CD4-positive, CD25-positive, alpha-beta regulatory T cell (primary cell): ENCODE results near the gene TSPAN18. TPM values are rescaled to one million over a fixed set of nuclear protein-coding genes. Genes with fewer than 3 reads are reported as not detected.

ENCODE experiments used
- ATAC-seq, 2 donors: fragments of 150-1000 bp; cut with Tn5 transposase; one replicate each; pipeline ENCODE4 v1.10.0; 2021; ENCODE audit warnings: low read depth in 2 of 2, moderate number of reproducible peaks in 2 of 2, moderate library complexity in 1 of 2
- DNase-seq, 3 donors: peaks; one replicate each; pipeline versions ENCODE4 v3.0.0 to v3.0.0-alpha.2; 2012 to 2022; ENCODE audit warnings: mixed read lengths in 1 of 3
- H3K27ac ChIP-seq: one replicate; pipeline ENCODE4 v1.7.0; 2013; ENCODE audit warnings: mild to moderate bottlenecking, low read length; ENCODE audit not compliant: insufficient read depth, poor library complexity, severe bottlenecking
- H3K27me3 ChIP-seq: one replicate; pipeline ENCODE4 v1.7.0; 2013; ENCODE audit warnings: low read length; ENCODE audit not compliant: control insufficient read depth, insufficient read depth
- H3K36me3 ChIP-seq: one replicate; pipeline ENCODE4 v1.7.0; 2013; ENCODE audit warnings: mild to moderate bottlenecking, low read length, moderate library complexity; ENCODE audit not compliant: control insufficient read depth, insufficient read depth
- H3K4me1 ChIP-seq: 2 replicates; pipeline ENCODE4 v1.7.0; 2013; ENCODE audit warnings: mild to moderate bottlenecking, low read length; ENCODE audit not compliant: insufficient read depth, control insufficient read depth, poor library complexity, severe bottlenecking
- H3K4me3 ChIP-seq: one replicate; pipeline ENCODE4 v1.7.0; 2013; ENCODE audit warnings: low read depth, mild to moderate bottlenecking, low read length, moderate library complexity
- H3K9me3 ChIP-seq, 2 experiments: 1 replicate in 1 of 2; 2 replicates in 1 of 2; pipeline ENCODE4 v1.7.0; 2013; ENCODE audit warnings: low read length in 2 of 2, mild to moderate bottlenecking in 1 of 2, moderate library complexity in 1 of 2; ENCODE audit not compliant: control insufficient read depth in 2 of 2
- H3K27ac Mint-ChIP-seq, 3 donors: one replicate each; pipeline ENCODE4 v1.8.0; 2020 to 2022; ENCODE audit warnings: mild to moderate bottlenecking in 3 of 3, mixed read lengths in 3 of 3, moderate library complexity in 2 of 3
- H3K27me3 Mint-ChIP-seq: one replicate; pipeline ENCODE4 v1.8.0; 2022; ENCODE audit warnings: mild to moderate bottlenecking, mixed read lengths
- H3K36me3 Mint-ChIP-seq: one replicate; pipeline ENCODE4 v1.8.0; 2020; ENCODE audit warnings: mixed read lengths
- H3K4me1 Mint-ChIP-seq, 4 donors: one replicate each; pipeline ENCODE4 v1.8.0; 2020 to 2022; ENCODE audit warnings: mixed read lengths in 4 of 4, mild to moderate bottlenecking in 1 of 4
- H3K4me3 Mint-ChIP-seq, 4 donors: one replicate each; pipeline ENCODE4 v1.8.0; 2020 to 2022; ENCODE audit warnings: mild to moderate bottlenecking in 4 of 4, mixed read lengths in 4 of 4, moderate library complexity in 3 of 4
- H3K9me3 Mint-ChIP-seq, 7 donors: one replicate each; pipeline ENCODE4 v1.8.0; 2020 to 2022; ENCODE audit warnings: mixed read lengths in 7 of 7, mild to moderate bottlenecking in 3 of 7, moderate library complexity in 2 of 7
- polyA plus RNA-seq, 4 donors: library from polyadenylated mRNA; unstranded; fragments of 300-500 nt; fragmentation: Illumina TruSeq; gene quantifications; one replicate each; pipeline ENCODE4 v1.2.3, GENCODE V29; 2021
- total RNA-seq: library from RNA; stranded (reverse); gene quantifications from one replicate; pipeline ENCODE4 v1.2.3, GENCODE V29; 2022

Gene TSPAN18
- total and polyA plus RNA-seq, 5 donors from 2014 or later, result 3.2 to 36.9 (median 4.9) TPM

GRCh38 chr11:44946263-44946662, 219.5 kb downstream of the TSPAN18 start:
- H3K4me1 Mint-ChIP-seq, result peaks cover 0 to 20% (median 9%) of the 10 kb centered on the region in 4 donors
- no peaks in the 10 kb centered on the region for H3K9me3 Mint-ChIP-seq
- Histone ChIP-seq H3K36me3 (no peaks in the 10 kb centered on the region), H3K9me3 (no peaks in the 10 kb centered on the region), H3K4me3 (no peak overlapping the region), H3K27me3 (no peaks in the 10 kb centered on the region), H3K4me1 (peaks cover 25% of the 10 kb centered on the region), H3K27ac (no peak overlapping the region)
- no peak for DNase-seq
- ATAC-seq, result no peak
- no peak overlapping the region for H3K27ac Mint-ChIP-seq
- H3K36me3 Mint-ChIP-seq, result no peaks in the 10 kb centered on the region
- peaks cover 1% of the 10 kb centered on the region for H3K27me3 Mint-ChIP-seq
- peak overlapping the region in 2 of 4 donors; percentile 56 to 62 for H3K4me3 Mint-ChIP-seq

- H3K9me3 Mint-ChIP-seq, result no peaks in the 10 kb centered on the region
- no peak overlapping the region for H3K27ac Mint-ChIP-seq
- Histone ChIP-seq H3K27me3 (no peaks in the 10 kb centered on the region), H3K4me3 (no peak overlapping the region), H3K27ac (no peak overlapping the region), H3K36me3 (no peaks in the 10 kb centered on the region), H3K4me1 (peaks cover 25% of the 10 kb centered on the region), H3K9me3 (no peaks in the 10 kb centered on the region)
- peaks cover 0 to 19% (median 12%) of the 10 kb centered on the region in 4 donors for H3K4me1 Mint-ChIP-seq
- no peak for ATAC-seq
- DNase-seq, result no peak
- H3K27me3 Mint-ChIP-seq, result peaks cover 7% of the 10 kb centered on the region
- H3K36me3 Mint-ChIP-seq, result no peaks in the 10 kb centered on the region
- peak overlapping the region in 1 of 4 donors; percentile 44 for H3K4me3 Mint-ChIP-seq
Observed at GRCh38 chr11:44947114-44947513, 220.4 kb downstream of the TSPAN18 start.

GRCh38 chr11:44948155-44948554, 221.4 kb downstream of the TSPAN18 start:
- Histone ChIP-seq H3K36me3 (no peaks in the 10 kb centered on the region), H3K4me3 (no peak overlapping the region), H3K27ac (no peak overlapping the region), H3K4me1 (peaks cover 21% of the 10 kb centered on the region), H3K27me3 (no peaks in the 10 kb centered on the region), H3K9me3 (no peaks in the 10 kb centered on the region)
- no peaks in the 10 kb centered on the region for H3K36me3 Mint-ChIP-seq
- no peaks in the 10 kb centered on the region for H3K9me3 Mint-ChIP-seq
- ATAC-seq (no peak), DNase-seq (no peak)
- H3K4me3 Mint-ChIP-seq, result peak overlapping the region in 2 of 4 donors; percentile 70 to 83
- H3K4me1 Mint-ChIP-seq, result peaks cover 0 to 14% (median 12%) of the 10 kb centered on the region in 4 donors
- no peak overlapping the region for H3K27ac Mint-ChIP-seq
- H3K27me3 Mint-ChIP-seq, result peaks cover 7% of the 10 kb centered on the region

GRCh38 chr11:44949160-44950030, 222.6 kb downstream of the TSPAN18 start:
- no peak overlapping the region for H3K27ac Mint-ChIP-seq
- peaks cover 0 to 13% (median 7%) of the 10 kb centered on the region in 4 donors for H3K4me1 Mint-ChIP-seq
- ATAC-seq (peak; percentile 32 to 40), DNase-seq (peak; percentile 7 to 25 (median 24))
- Histone ChIP-seq H3K4me1 (peaks cover 20% of the 10 kb centered on the region), H3K9me3 (no peaks in the 10 kb centered on the region), H3K27me3 (no peaks in the 10 kb centered on the region), H3K27ac (no peak overlapping the region), H3K4me3 (no peak overlapping the region), H3K36me3 (no peaks in the 10 kb centered on the region)
- H3K4me3 Mint-ChIP-seq, result peak overlapping the region; percentile 83 to 88 (median 83)
- peaks cover 7% of the 10 kb centered on the region for H3K27me3 Mint-ChIP-seq
- no peaks in the 10 kb centered on the region for H3K9me3 Mint-ChIP-seq
- no peaks in the 10 kb centered on the region for H3K36me3 Mint-ChIP-seq

GRCh38 chr11:44950031-44950624, 223.4 kb downstream of the TSPAN18 start:
- H3K9me3 ChIP-seq, result no peaks in the 10 kb centered on the region
- ATAC-seq, result no peak
- Mint-ChIP-seq H3K27me3 (peaks cover 7% of the 10 kb centered on the region), H3K9me3 (no peaks in the 10 kb centered on the region), H3K4me3 (peak overlapping the region; percentile 76 to 90 (median 83)), H3K4me1 (peaks cover 0 to 13% (median 7%) of the 10 kb centered on the region in 4 donors), H3K36me3 (no peaks in the 10 kb centered on the region), H3K27ac (no peak overlapping the region)
- no peaks in the 10 kb centered on the region for H3K27me3 ChIP-seq
- H3K36me3 ChIP-seq, result no peaks in the 10 kb centered on the region
- peaks cover 20% of the 10 kb centered on the region for H3K4me1 ChIP-seq
- no peak overlapping the region for H3K27ac ChIP-seq
- H3K4me3 ChIP-seq, result no peak overlapping the region
- DNase-seq, result no peak

GRCh38 chr11:44950625-44951476, 224.1 kb downstream of the TSPAN18 start, which contains the start of gene TP53I11:
Gene TP53I11, minus strand, starts transcription at chr11:44950883. Its CDS starts 12,548 bp downstream, at chr11:44938335.
- H3K4me3 ChIP-seq, result no peak within 1 kb of the TSS
- H3K36me3 ChIP-seq, result no peaks in the 10 kb centered on the region
- H3K27ac ChIP-seq, result no peak within 1 kb of the TSS
- H3K4me1 ChIP-seq, result peaks cover 20% of the 10 kb centered on the region
- peaks cover 0 to 13% (median 7%) of the 10 kb centered on the region in 4 donors for H3K4me1 Mint-ChIP-seq
- DNase-seq (peak; percentile 31 to 46 (median 39)), ATAC-seq (peak; percentile 62 to 65)
- no peaks in the 10 kb centered on the region for H3K9me3 Mint-ChIP-seq
- peak within 1 kb of the TSS; percentile 82 to 90 (median 84) for H3K4me3 Mint-ChIP-seq
- H3K9me3 ChIP-seq, result no peaks in the 10 kb centered on the region
- H3K27me3 ChIP-seq, result no peaks in the 10 kb centered on the region
- peaks cover 7% of the 10 kb centered on the region for H3K27me3 Mint-ChIP-seq
- H3K36me3 Mint-ChIP-seq, result no peaks in the 10 kb centered on the region
- no peak within 1 kb of the TSS for H3K27ac Mint-ChIP-seq

- Mint-ChIP-seq H3K27me3 (peaks cover 7% of the 10 kb centered on the region), H3K4me1 (peaks cover 0 to 13% (median 7%) of the 10 kb centered on the region in 4 donors), H3K36me3 (no peaks in the 10 kb centered on the region), H3K9me3 (no peaks in the 10 kb centered on the region), H3K27ac (no peak overlapping the region), H3K4me3 (peak overlapping the region in 3 of 4 donors; percentile 82 to 90 (median 86))
- Histone ChIP-seq H3K36me3 (no peaks in the 10 kb centered on the region), H3K4me3 (no peak overlapping the region), H3K9me3 (no peaks in the 10 kb centered on the region), H3K27ac (no peak overlapping the region), H3K27me3 (no peaks in the 10 kb centered on the region), H3K4me1 (peaks cover 20% of the 10 kb centered on the region)
- ATAC-seq, result no peak
- no peak for DNase-seq
Observed at GRCh38 chr11:44952082-44952481, 225.3 kb downstream of the TSPAN18 start.
